ENCODE measurements around the gene GAS6.
"Not testable (repeated sequence)": the region's sequence is repeated elsewhere in the genome, so short reads cannot be mapped to it uniquely, and the experiment has no call there.

Gene GAS6

GRCh38 chr13:113835461-113836270 lies 28.2 kb downstream of the GAS6 start:
- DNase-seq = peak; percentile 27

- no peak for DNase-seq
Observed at GRCh38 chr13:113834496-113835200, 29.2 kb downstream of the GAS6 start.

GRCh38 chr13:113834006-113834405 lies 29.9 kb downstream of the GAS6 start:
- not testable (repeated sequence) for DNase-seq

- DNase-seq = no peak
Observed at GRCh38 chr13:113833111-113833830, 30.6 kb downstream of the GAS6 start.

- no peak for DNase-seq
Observed at GRCh38 chr13:113832631-113833030, 31.2 kb downstream of the GAS6 start.

- no peak for DNase-seq
Observed at GRCh38 chr13:113832205-113832604, 31.7 kb downstream of the GAS6 start.

- DNase-seq = no peak
Observed at GRCh38 chr13:113831061-113831460, 32.8 kb downstream of the GAS6 start.

- not testable (repeated sequence) for DNase-seq
Observed at GRCh38 chr13:113830426-113830950, 33.4 kb downstream of the GAS6 start.

- DNase-seq = no peak
Observed at GRCh38 chr13:113828282-113828825, 35.5 kb downstream of the GAS6 start.

GRCh38 chr13:113827021-113827420 lies 36.9 kb downstream of the GAS6 start:
- DNase-seq = no peak

GRCh38 chr13:113826446-113826845 lies 37.4 kb downstream of the GAS6 start:
- DNase-seq = not testable (repeated sequence)

- peak; percentile 26 for DNase-seq
Observed at GRCh38 chr13:113825841-113826240, 38.0 kb downstream of the GAS6 start.

- DNase-seq = no peak
Observed at GRCh38 chr13:113823771-113824170, 40.1 kb downstream of the GAS6 start.

- DNase-seq = no peak
Observed at GRCh38 chr13:113822956-113823744, 40.7 kb downstream of the GAS6 start.

- no peak for DNase-seq
Observed at GRCh38 chr13:113822266-113822665, 41.6 kb downstream of the GAS6 start.

GRCh38 chr13:113821847-113822246 lies 42.0 kb downstream of the GAS6 start:
- DNase-seq = no peak

- DNase-seq = peak; percentile 78
Observed at GRCh38 chr13:113820813-113821651, 42.8 kb downstream of the GAS6 start.

- no peak for DNase-seq
Observed at GRCh38 chr13:113819731-113820715, 43.9 kb downstream of the GAS6 start.

GRCh38 chr13:113819341-113819730 lies 44.5 kb downstream of the GAS6 start:
- DNase-seq = no peak

Measured in right hindlimb (tissue), 1 donor.